Aorta (tissue), 5 donors: ENCODE data around the gene KLHL30. TPM values are rescaled to one million over a fixed set of nuclear protein-coding genes. Genes with fewer than 3 reads are reported as not detected.

Experiments
- ATAC-seq: fragments of 200-7000 bp; cut with Tn5 transposase; one replicate; pipeline ENCODE4 v1.9.1; 2022; ENCODE audit warnings: moderate library complexity; ENCODE audit not compliant: low FRiP score
- DNase-seq, 2 donors: peaks; one replicate each; pipeline ENCODE4 v3.0.0-alpha.2; 2020
- H3K27ac ChIP-seq, 2 donors: one replicate each; pipeline ENCODE4 v1.5.1; 2013; ENCODE audit warnings: low read length in 2 of 2, mild to moderate bottlenecking in 2 of 2, moderate library complexity in 2 of 2, control low read depth in 1 of 2, inconsistent platforms in 1 of 2, low read depth in 1 of 2
- H3K27me3 ChIP-seq, 2 donors: one replicate each; pipeline ENCODE4 v1.6.1; 2013; ENCODE audit warnings: control low read depth in 1 of 2, low read length in 1 of 2, mild to moderate bottlenecking in 1 of 2, moderate library complexity in 1 of 2; ENCODE audit not compliant: insufficient read depth in 2 of 2, control insufficient read depth in 1 of 2
- H3K36me3 ChIP-seq, 2 donors: one replicate each; pipeline ENCODE4 v1.6.1; 2013; ENCODE audit warnings: control low read depth in 1 of 2, low read length in 1 of 2, mild to moderate bottlenecking in 1 of 2; ENCODE audit not compliant: insufficient read depth in 2 of 2, control insufficient read depth in 1 of 2
- H3K4me1 ChIP-seq, 2 donors: one replicate each; pipeline ENCODE4 v1.6.1; 2013; ENCODE audit warnings: low read length in 2 of 2, control low read depth in 1 of 2, mild to moderate bottlenecking in 1 of 2, moderate library complexity in 1 of 2; ENCODE audit not compliant: insufficient read depth in 2 of 2, control insufficient read depth in 1 of 2
- H3K4me3 ChIP-seq, 2 donors: one replicate each; pipeline ENCODE4 v1.5.1; 2013; ENCODE audit warnings: low read length in 2 of 2, control low read depth in 1 of 2, mild to moderate bottlenecking in 1 of 2
- H3K9me3 ChIP-seq: one replicate; pipeline ENCODE4 v1.6.1; 2013; ENCODE audit warnings: mild to moderate bottlenecking, low read length; ENCODE audit not compliant: control insufficient read depth
- WGBS, 2 donors: extraction: QIAGEN DNeasy Blood & Tissue Kit; methylation state at CpG; one replicate each; pipeline ENCODE4 v1.1.7; 2013; 5-methylcytosine and 5-hydroxymethylcytosine counted together
- intact Hi-C, 2 donors: fragments of 100-400 bp; cut with DNase I; formaldehyde crosslinking; loops; one replicate each; pipeline versions ENCODE4 v1.14.2 to v1.15.0; 2022
- polyA plus RNA-seq, 2 donors: library from polyadenylated mRNA; stranded (reverse); fragments of 200-250 nt; gene quantifications; one replicate each; pipeline ENCODE4 v1.2.3, GENCODE V29; 2013
- total RNA-seq, 2 donors: library from RNA; stranded (reverse); fragmentation: NEBNext Ultra II Directional; extraction: Animal tissue kit (Norgen Biotek cat#: 25700); gene quantifications; one replicate each; pipeline ENCODE4 v1.2.1, GENCODE V29; 2021
- donor health status: healthy with polysubstance abuse.
- donor health status: Bipolar disorder and iron deficiency.
- donor health status: DM: no; HTN: no; CAD: no.
- donor health status: DM: no; HTN: no; CAD: no.
- donor health status: DM: yes; HTN: yes; CAD: no.

KLHL30 gene
- total and polyA plus RNA-seq, 4 donors: 3.5 to 9.0 (median 6.7) TPM

DNA sequence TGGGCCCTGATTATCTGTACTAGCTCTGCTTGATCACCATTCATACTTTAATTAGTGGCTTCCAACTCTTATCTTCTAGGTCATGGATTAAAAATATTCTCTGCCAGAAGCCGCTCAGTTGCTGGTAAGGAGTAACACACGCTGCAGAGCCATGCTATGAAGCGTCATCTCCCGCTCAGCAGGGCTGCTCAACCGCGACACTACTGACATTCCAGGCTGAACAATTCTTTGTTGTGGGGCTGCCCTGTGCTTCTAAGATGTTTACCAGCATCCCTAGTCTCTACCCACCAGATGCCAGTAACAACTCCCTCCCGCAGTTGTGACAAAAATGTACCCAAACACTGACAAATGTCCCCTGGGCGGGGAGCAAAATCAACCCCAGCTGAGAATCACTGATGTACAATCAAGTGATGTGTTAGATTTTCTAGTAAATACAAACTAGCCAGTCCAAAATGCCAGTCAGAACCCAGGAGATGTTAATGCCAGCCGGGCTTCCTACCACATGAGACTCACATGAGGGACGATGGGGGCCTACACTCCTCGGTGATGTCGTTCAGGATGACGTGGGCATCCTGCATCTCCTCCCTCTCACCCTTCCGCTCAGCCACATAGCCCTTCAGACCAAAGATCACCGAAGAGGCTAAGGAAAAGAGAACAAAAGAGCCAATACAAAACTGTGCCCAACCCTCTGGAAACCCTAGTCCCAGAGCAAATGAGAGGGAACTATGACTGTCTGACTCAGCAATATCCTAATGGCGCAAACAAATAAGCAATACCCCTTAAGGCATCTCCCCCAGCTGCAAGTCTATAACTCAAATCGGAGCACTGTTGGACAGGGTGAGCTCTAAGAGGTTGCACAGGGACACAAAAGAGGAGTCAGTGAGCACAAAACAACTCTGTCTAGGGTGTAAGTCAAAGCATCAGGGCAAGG, 49.4 kb downstream of the KLHL30 start:
- intact Hi-C loops: no loop called here
- Histone ChIP-seq H3K9me3 (no peaks in the 10 kb centered on the region), H3K4me1 (no peaks in the 10 kb centered on the region), H3K36me3 (peaks cover 17 to 25% of the 10 kb centered on the region in 2 donors), H3K4me3 (no peak overlapping the region), H3K27me3 (no peaks in the 10 kb centered on the region), H3K27ac (no peak overlapping the region)
- no peak for ATAC-seq
- DNase-seq: no peak
- 86 to 92% methylated on average over 17 of the region's 17 CpGs for WGBS, 2 donors

GRCh38 chr2:238190445-238190844, 52.0 kb downstream of the KLHL30 start:
- peaks cover 16 to 24% of the 10 kb centered on the region in 2 donors for H3K36me3 ChIP-seq

More at GRCh38 chr2:238190445-238190844, 52.0 kb downstream of the KLHL30 start:
- WGBS, 2 donors: 85 to 90% methylated on average over 2 of the region's 2 CpGs
- Histone ChIP-seq H3K9me3 (no peaks in the 10 kb centered on the region), H3K4me1 (no peaks in the 10 kb centered on the region), H3K27ac (no peak overlapping the region), H3K4me3 (no peak overlapping the region), H3K27me3 (no peaks in the 10 kb centered on the region)
- ATAC-seq: no peak
- DNase-seq: no peak
- intact Hi-C loops: no loop called here

Other genes with a start within 250 kb of the KLHL30 start
- gene UBE2F, start 171.7 kb upstream of the KLHL30 start, total RNA-seq: 10 to 100 TPM; 42.5 to 44.7 TPM
- gene UBE2F, start 171.7 kb upstream of the KLHL30 start, polyA plus RNA-seq: 10 to 100 TPM; 40.0 to 53.3 TPM
- gene SCLY, start 77.7 kb upstream of the KLHL30 start, total RNA-seq: 10 to 100 TPM; 14.1 to 15.4 TPM
- gene SCLY, start 77.7 kb upstream of the KLHL30 start, polyA plus RNA-seq: 10 to 100 TPM in 1 of 2 donors, 1 to 10 TPM in 1; 6.3 to 11.1 TPM
- gene ESPNL, start 38.3 kb upstream of the KLHL30 start, total RNA-seq: not detected
- under 1 TPM in 1 of 2 donors, not detected in 1; 0.20 TPM for gene ESPNL, start 38.3 kb upstream of the KLHL30 start, polyA plus RNA-seq
- 1 to 10 TPM in 1 of 2 donors, under 1 TPM in 1; 0.96 to 2.5 TPM for gene ERFE, start 20.3 kb downstream of the KLHL30 start, total RNA-seq
- 1 to 10 TPM in 1 of 2 donors, not detected in 1; 2.8 TPM for gene ERFE, start 20.3 kb downstream of the KLHL30 start, polyA plus RNA-seq
- gene ILKAP, start 65.0 kb downstream of the KLHL30 start, total RNA-seq: 10 to 100 TPM; 48.4 to 50.7 TPM
- 100 to 1,000 TPM in 1 of 2 donors, 10 to 100 TPM in 1; 19.4 to 149 TPM for gene ILKAP, start 65.0 kb downstream of the KLHL30 start, polyA plus RNA-seq
- gene HES6, start 101.4 kb downstream of the KLHL30 start, total RNA-seq: 1 to 10 TPM; 3.3 to 5.2 TPM
- 1 to 10 TPM; 3.3 to 9.4 TPM for gene HES6, start 101.4 kb downstream of the KLHL30 start, polyA plus RNA-seq
- gene PER2, start 149.9 kb downstream of the KLHL30 start, total RNA-seq: 10 to 100 TPM; 22.0 to 25.1 TPM
- gene PER2, start 149.9 kb downstream of the KLHL30 start, polyA plus RNA-seq: 1 to 10 TPM; 2.0 to 6.1 TPM
- gene TRAF3IP1, start 181.8 kb downstream of the KLHL30 start, total RNA-seq: 10 to 100 TPM; 21.0 to 21.5 TPM
- 10 to 100 TPM; 14.4 to 15.8 TPM for gene TRAF3IP1, start 181.8 kb downstream of the KLHL30 start, polyA plus RNA-seq